ENCODE measurements around the gene FBXO31.
"Not testable (repeated sequence)": the region's sequence is repeated elsewhere in the genome, so short reads cannot be mapped to it uniquely, and the experiment has no call there.

The FBXO31 gene

DNA sequence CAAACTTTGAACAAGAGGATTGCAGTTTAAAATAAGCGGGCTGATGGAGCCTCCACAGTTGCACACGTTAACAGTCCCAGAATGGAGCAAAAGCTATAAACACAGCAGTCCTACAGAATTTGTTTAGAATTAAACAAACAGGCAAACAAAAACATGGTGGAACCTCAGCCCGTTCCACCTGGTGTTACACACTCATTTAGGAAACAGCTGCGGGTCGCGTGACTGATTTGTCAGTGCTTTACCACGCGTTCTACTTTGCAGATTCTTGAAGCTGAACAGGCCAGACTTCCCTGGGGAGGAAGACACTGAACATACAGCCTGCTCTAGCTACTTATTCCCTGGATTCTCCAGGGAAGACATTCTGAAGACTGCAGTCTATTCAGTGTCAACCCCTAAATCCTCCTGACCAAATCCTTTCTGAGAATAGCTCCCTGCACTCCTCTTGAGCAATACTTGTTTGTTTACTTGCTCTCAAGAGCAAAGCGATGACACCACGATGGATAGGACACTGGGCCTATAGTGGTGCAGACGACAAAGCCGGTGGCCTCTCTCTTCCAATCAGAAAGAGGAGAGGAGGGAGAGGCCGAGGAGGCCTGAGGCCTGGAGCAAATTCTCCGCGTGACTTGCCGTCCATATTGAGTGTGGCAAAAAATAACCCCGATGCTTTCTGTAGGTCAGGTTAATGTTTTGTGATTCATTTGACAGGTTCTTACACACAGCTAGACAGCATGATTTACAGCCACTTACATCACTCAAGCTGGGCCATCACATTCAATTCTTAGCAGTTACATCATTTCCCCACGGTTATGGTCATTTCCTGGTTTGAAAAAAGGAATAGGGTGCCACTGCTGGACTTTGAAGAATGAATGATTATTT lies 4.6 kb upstream of the FBXO31 start:
- FAIRE-seq: peak; percentile 42
- peak; percentile 96 for DNase-seq (ENCODE audit: insufficient read length, low spot score)

DNA sequence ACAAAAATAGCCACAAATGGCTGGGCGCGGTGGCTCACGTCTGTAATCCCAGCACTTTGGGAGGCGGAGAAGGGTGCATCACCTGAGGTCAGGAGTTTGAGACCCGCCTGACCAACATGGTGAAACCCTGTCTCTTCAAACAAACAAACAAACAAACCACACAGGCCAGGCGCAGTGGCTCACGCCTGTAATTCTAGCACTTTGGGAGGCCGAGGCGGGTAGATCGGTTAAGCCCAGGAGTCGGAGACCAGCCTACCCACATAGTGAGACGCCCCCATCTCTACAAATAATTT lies 1.2 kb upstream of the FBXO31 start:
- not testable (repeated sequence) for DNase-seq (ENCODE audit: insufficient read length, low spot score); FAIRE-seq

DNA sequence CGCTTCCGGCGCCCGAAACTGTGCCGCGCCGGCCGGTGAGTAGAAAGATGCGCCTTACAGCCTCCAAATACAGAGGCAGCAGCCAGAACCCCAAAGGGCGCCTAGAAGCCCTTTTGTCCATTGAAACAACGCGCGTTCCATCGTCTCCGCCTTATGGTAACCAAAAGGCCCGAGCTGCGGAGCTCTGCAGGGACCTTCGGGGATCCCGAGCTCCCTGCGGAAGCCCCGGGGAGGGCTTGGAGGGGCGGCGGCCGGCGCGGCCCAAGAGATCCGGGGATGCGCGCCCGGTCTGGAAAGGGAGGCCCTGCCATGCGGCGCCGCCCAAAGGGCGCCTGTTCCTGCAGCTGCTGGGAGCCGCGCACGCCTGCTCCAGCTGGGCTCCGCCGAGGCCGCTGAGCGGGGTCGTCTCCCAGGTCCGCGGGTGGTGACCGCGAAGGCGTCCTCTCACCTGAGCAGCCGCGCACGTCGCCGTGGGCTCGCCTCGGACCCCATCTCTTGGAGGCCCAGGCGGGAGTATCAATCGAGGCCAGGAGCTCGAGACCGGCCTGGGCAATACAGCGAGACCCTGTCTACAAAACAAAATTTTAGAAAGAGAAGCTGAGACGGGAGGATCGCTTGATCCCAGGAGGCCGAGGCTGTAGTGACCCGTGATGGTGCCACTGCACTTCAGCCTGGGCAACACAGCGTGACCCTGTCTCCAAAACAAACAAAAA lies 742 bp upstream of the FBXO31 start:
- FAIRE-seq (no peak), DNase-seq (ENCODE audit: insufficient read length, low spot score) (no peak)

DNA sequence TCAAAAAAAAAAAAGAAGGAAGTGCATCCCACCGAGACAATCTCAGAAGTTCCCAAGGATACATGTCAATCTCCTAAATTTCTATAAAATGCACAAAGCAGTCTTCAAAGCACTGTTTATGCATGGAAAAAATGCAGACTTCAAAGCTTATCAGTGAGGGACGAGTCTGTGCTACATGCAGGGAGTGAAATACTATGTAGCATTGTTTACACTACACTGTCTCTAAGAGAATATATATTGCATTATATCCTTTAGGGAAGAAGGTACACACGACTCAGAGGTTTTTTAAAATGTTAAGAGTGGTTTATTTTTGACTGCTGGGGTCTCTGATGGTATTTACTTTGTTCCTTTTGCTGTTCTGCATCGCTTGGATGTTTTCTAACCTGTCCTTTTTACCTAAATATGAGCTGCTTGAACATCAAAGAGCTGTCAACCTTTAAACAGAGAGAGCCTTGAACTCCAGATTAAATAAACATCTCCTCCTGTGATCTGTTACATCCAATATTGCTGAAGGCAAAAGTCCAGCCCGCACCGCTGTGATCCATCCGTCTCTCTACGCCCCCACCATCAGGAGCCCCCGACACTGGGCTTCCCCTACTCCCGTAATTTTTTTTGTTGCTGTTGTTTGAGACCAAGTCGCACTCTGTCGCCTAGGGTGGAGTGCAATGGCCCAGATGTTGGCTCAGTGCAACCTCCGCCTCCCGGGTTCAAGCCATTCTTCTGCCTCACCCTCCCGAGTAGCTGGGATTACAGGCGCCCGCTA lies 1.4 kb downstream of the FBXO31 start:
- FAIRE-seq (no peak), DNase-seq (ENCODE audit: insufficient read length, low spot score) (no peak)

DNA sequence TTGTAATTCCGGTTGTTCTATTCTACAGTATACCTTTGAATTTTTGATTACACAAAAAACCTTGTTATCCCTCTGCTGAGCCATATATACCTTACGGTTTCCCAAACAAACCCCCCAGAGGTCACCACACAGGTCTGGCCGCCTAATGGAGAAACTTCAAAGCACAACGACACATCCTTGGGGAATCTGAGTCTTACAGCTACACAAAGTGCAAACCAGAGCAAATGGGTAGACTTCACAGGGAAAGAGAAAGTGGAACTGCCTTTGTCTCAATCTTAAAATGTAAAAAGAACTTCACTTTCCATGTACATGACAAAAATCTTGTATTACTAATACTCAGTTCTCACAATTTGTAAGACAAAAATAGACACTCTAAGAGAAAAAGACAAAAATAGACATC lies 2.7 kb downstream of the FBXO31 start:
- no peak for FAIRE-seq
- no peak for DNase-seq (ENCODE audit: insufficient read length, low spot score)

DNA sequence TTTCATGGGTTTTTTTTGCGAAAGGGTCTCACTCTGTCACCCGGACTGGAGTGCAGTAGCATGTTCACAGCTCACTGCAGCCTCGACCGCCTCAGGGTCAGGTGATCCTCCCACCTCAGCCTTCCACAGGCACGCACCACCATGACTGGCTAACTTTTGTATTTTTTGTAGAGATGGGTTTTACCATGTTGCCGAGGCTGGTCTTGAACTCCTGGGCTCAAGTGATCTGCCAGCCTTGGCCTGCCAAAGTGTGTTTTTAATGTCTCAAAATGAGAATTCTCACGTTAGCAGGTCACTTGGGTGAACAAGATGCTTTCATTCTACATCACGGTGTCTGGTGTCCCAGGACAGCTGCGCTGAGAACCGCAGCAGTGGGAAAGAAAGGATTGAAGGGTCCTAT lies 3.2 kb downstream of the FBXO31 start:
- FAIRE-seq: no peak
- DNase-seq (ENCODE audit: insufficient read length, low spot score): no peak

DNA sequence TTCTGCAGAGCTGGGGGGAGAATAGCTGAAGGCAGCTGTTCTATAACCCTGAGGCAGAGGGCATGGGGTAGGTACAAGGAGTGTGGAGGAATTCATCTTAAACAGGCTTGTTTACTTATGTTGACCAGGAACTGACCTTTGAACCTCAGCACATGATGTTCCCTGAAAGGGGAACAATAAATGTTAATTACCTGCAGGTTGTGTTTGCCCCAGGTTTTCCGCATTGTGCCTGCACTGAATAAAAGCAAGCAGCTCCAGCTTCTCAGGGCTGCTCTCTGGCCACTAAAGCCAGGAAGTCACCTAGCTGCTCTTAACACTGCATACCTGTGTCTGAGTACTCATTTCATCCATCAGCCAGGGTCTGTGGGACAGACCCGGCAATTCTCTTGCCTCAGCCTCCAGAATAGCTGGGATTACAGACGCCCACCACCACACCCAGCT lies 4.2 kb downstream of the FBXO31 start:
- not testable (repeated sequence) for DNase-seq (ENCODE audit: insufficient read length, low spot score); FAIRE-seq

DNA sequence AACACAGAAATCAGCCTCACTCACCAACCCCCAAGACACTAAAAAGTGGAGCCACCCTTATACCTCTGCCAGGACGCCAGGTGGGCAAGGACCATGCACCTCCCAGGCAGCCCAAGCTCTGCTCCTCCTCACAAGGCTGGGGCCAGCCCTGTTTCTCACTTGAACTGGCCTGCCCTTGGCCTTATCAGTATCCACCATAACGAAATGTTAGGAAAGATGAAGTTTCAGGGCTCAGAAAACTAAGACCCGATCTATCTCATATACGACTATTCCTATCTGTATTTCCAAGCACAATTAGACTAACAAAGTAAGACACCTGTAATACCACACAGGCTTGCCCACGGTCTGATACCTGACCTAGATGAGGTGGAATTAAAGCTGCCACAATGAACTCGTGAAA lies 6.9 kb downstream of the FBXO31 start:
- no peak for DNase-seq (ENCODE audit: insufficient read length, low spot score)
- FAIRE-seq: no peak

DNA sequence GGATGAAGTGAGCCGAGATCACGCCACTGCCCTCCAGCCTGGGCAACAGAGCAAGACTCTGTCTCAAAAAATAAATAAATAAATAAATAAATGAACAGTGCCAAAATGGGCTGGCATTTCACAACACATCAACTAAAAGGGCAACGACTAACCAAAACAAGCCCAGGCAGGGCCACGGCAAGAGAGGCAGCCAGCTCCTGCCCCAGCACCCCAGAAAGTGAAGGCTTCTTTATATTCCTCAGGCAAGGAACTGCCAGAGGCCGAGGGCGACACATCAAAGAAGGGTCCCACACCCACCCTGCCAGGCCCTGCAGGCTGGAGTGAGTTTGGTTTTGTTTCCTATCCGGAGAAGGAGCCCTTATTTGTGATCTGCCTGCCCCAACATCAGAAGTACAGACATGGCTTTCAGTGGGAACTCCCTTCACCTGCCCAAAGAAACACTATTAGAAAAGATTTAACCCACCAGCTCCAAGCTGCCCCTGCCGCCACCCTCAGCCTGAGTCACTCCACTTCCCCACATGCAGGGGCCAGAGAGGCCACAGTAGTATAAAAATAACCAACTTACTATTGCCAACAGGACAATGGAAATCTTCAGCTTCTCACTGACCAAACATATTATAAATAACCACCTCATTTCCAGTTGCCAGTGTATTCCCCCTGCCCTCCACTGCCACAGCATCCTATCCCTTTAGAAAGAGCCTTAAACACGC lies 8.0 kb downstream of the FBXO31 start:
- DNase-seq (ENCODE audit: insufficient read length, low spot score): no peak
- no peak for FAIRE-seq

DNA sequence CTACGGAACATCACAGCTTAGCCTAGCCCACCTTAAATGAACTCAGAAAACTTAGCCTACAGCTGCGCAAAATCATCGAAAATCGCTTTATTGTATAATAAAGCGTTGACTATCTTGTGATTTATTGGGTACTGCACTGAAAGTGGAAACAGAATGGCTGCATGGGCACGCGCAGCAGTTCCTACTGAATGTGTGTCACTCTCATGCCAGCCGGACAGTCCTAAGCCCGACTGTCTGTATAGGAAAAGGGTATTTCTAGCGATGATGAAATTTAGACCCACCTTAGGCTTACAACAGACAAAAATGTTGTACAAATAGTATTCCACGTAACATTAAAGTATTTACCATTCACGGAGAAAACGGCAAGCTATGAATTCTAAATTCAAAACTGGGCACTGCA lies 9.3 kb downstream of the FBXO31 start:
- no peak for DNase-seq (ENCODE audit: insufficient read length, low spot score)

DNA sequence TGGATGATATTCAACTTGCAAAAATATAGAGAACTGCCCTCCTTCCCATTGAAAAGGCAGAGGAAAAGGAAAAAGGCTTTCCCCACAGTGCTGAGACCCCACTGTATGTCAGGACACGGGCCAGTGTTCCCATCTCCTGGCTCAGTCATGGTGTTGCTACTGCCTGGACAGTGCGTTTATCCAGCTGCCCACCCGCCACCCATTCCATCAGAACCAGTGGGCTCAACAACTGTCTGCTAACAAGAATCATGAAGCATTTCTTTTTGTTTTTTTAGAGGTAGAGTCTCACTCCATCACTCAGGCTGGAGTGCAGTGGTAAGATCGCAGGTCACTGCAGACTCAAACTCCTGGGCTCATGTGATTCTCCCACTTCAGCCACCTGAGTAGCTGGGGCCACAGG lies 11.3 kb downstream of the FBXO31 start:
- DNase-seq (ENCODE audit: insufficient read length, low spot score): no peak
- FAIRE-seq: no peak

More for the DNA sequence above, 9.3 kb downstream of the FBXO31 start:
- FAIRE-seq: no peak

DNA sequence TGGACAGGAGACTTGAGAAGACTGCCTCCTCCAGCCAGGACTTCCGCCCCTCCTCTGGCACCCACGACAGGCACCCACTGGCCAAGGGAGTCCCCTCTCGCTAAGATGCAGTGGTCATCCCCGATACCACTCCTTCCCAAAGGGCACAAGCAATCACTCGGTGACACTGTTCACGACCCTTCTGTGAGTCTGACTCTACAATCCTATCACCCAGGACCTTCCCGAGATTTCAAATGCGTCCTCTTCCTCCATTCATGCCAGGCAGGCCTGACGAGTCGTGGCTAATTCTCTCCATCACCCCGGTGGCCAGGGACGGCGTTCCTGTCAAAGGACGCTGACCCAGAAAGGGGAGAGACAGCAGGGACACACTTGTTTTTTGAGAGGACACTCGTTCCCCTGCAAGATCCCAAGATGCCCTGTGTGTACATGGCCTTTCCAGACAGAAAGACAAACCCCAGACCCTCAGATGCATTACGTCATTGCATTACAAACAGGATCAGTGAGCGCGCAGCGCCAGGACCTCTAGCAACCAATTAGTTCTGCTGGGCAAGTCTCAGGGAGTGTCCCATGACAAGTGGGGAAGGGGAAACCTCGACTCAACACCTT lies 12.2 kb downstream of the FBXO31 start:
- no peak for FAIRE-seq
- DNase-seq (ENCODE audit: insufficient read length, low spot score): no peak

DNA sequence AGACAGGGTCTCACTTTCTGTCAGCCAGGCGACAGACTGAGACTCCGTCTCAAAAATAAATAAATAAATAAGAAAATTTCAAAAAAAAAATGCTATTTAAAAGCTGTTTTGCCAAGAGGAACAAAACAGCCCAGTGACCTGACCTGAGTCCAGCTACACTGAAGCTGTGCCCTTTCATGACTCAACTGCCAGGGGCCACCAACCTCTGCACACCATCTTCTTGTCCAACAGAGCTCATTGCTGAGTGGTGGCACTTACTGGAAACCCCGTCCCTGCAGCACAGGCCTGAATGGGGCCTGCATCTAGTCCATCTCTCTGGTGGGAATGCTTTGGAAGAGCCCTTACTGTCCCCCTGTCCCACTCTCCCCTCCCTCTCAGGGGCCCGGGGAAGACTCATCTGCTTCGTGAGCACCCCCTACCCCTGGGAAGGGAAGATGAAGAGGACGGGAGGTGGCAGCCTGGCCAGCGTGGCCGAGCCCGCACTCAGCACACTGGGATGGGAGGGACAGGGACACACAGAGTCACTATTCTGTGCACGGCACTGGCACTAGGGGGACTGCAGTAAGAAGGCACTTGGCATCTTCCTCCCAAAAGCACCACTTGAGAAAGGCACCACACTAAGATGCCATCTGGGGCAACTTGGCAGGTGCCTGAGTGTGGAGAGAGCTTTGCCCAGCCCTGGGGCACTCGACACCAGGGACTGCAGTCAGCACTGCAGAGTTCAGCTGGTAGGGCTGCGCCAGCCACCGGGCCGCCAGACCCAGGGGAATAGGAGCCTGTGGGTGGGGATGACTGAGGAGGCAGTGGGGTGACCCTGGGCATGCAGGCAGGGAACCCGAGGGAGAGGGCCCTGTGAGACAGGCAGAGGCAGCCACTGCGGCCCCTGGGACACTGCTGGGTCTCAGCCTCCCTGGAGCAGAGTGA lies 13.5 kb downstream of the FBXO31 start:
- DNase-seq (ENCODE audit: insufficient read length, low spot score): no peak
- FAIRE-seq: no peak

DNA sequence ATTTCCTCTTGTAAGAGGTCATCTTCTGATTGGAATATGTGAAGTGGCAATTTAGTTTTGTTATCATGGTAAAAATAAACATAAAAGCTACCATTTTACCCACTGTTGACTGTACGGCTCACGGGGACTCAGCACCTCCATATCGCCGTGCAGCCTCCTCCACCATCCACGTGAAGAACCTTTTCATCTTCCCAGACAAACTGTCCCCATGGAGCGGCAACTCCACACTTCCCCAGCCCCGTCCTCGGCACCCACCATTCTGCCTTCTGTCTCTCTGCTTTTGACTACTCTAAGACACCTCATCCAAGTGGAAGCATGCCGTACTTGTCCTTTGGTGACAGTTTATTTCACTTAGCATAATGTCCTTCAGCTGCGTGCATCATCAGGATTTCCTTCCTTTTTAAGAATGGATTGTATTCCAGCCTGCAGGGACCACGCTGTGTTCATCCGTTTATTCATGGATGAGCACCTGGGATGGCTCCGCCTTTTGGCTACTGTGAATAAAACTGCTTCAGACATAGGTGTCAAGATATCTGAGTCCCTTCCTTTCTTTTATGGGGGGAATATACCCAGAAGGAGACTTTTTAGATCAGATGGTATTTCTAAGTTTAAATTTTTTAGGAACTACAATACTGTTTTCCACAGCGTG lies 14.3 kb downstream of the FBXO31 start:
- DNase-seq (ENCODE audit: insufficient read length, low spot score) (no peak), FAIRE-seq (peak; percentile 51)

DNA sequence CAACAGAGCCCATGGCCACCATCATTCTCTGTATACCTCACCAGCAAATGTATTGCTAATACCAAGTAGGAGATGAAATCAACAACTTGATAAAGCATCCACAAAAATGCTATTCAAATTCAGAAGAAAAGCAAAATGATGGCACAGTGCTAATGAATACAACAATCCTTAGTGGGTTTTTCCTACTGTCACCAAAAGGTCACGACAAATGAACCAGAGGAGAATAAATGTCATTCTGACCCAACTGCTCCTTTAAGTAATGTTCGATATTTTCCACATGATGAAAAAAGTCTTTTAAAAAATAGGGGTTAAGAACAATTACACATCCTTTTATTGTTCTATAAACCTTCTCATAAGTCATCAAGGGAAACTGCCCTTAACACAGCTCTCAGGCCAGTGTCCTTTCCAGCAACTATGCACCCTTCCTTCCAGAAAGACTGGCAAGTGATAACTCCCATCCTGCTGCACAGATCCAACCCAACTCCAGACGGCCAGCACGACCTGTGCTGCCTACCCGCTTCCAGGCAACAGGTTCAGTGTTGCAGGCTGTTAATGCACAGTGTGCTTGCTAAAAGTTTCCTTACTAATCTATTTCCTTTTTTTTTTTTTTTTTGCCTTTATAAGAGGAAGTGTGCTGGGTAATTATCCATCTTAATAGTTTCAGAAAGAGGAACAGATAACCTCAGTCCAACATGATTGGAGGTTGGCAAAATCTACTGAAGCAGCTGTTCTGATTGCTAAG lies 15.4 kb downstream of the FBXO31 start:
- DNase-seq (ENCODE audit: insufficient read length, low spot score): no peak
- no peak for FAIRE-seq

DNA sequence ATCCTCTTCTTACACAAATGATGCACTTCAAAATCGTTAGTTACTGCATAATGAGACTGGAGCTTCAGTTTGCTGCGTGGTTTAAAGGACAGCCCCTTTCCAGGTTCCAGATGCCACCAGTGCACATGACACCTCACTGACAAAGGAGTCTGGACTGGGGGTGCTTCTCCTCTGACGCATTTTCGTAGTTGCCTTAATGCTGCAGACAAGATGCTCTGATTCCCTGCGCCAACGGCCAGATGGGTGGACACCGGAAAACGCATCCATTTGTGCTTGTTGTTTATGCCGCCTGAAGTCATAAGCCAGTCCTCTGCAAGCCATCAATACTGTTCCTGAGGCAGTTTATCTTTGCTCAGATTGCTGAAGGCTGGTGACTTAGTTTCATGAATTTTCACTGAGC lies 16.0 kb downstream of the FBXO31 start:
- no peak for FAIRE-seq
- DNase-seq (ENCODE audit: insufficient read length, low spot score): no peak

DNA sequence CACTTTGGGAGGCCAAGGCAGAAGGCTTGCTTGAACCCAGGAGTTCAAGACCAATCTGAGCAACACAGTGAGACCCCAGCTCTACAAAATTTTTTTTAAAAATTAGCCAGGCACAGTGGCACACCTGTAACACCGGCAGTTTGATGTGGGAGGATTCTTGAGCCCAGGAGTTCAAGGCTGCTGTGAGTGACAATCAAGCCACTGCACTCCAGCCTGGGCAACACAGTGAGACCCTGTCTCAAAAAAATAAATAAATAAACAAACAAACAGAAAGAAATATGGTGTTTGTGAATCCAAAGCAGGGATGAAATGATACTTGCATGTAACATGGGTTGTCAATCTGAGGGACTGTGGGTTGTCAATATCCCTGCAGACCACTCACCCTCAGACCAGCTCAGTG lies 16.6 kb downstream of the FBXO31 start:
- no peak for DNase-seq (ENCODE audit: insufficient read length, low spot score)
- no peak for FAIRE-seq

DNA sequence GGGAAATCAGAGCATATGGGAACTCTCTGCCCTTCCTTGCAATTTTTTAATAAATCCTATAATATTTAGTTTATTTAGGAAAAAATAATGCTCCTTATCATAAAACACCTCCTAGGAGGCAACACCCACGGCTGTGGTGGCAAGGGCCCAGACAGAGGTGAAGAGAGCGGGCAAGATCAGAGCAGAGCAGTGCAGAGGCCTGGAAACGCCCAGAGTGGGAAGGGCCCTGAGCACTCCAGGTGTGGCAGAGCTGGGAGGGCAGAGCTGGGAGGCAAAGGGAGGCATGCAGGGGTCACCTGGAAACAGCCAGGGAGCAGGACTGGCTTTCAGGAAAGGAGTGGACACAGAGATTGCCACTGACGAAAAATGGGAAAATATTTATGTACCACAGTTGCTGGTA lies 17.3 kb downstream of the FBXO31 start:
- no peak for FAIRE-seq
- no peak for DNase-seq (ENCODE audit: insufficient read length, low spot score)
